Esophagus muscularis mucosa (tissue), 3 donors: ENCODE results near the gene NBL1.

Experiments
- CTCF ChIP-seq, 3 experiments: fragments of 200-600 bp in 2 of 3; fragments of 450-650 bp in 1 of 3; sonication (generic) in 2 of 3; IDR thresholded peaks; one replicate each; pipeline ENCODE4 v1.5.1; 2017 to 2019; ENCODE audit warnings: antibody characterized with exemption in 3 of 3, mild to moderate bottlenecking in 2 of 3, moderate library complexity in 1 of 3
- POLR2A ChIP-seq: fragments of 450-650 bp; IDR thresholded peaks from one replicate; pipeline ENCODE4 v1.6.1; 2017; ENCODE audit warnings: antibody characterized with exemption, moderate library complexity, mild to moderate bottlenecking, low read depth
- POLR2AphosphoS5 ChIP-seq, 2 donors: sonication (generic); formaldehyde crosslinking; IDR thresholded peaks; one replicate each; pipeline ENCODE4 v1.6.1; 2017; ENCODE audit warnings: antibody characterized with exemption in 2 of 2

- no peak for TF ChIP-seq POLR2A
- no peak for TF ChIP-seq CTCF (IDR thresholded peaks at IDR 0.05)
- TF ChIP-seq POLR2AphosphoS5 (IDR thresholded peaks at IDR 0.05) = no peak
Observed at GRCh38 chr1:19694298-19694697, 50.2 kb downstream of the NBL1 start.
